ENCODE results near the gene PPP2R3A. TPM values are rescaled to one million over a fixed set of nuclear protein-coding genes. Genes with fewer than 3 reads are reported as not detected.

PPP2R3A gene
- total RNA-seq, 6 experiments from 2014 or later = 1.0 to 3.2 (median 1.7) TPM

GRCh38 chr3:136173939-136174490, 208.5 kb downstream of the PPP2R3A start:
- ATAC-seq = no peak
- H3K27me3 ChIP-seq = no peaks in the 10 kb centered on the region
- H3K36me3 ChIP-seq = no peaks in the 10 kb centered on the region
- intact Hi-C loops (cut with DNase I) = no loop called here
- H3K4me1 ChIP-seq = peaks cover 0 to 23% (median 2%) of the 10 kb centered on the region in 4 donors
- no peak for TF ChIP-seq POLR2A (IDR thresholded peaks at IDR 0.05)
- no peak overlapping the region for H3K27ac ChIP-seq
- H3K4me3 ChIP-seq = no peak overlapping the region
- no peaks in the 10 kb centered on the region for H3K9me3 ChIP-seq
- no peak for DNase-seq

- intact Hi-C loops (cut with DNase I) = no loop called here
- TF ChIP-seq POLR2A (IDR thresholded peaks at IDR 0.05) (no peak), CTCF (IDR thresholded peaks at IDR 0.05) (no peak)
- Histone ChIP-seq H3K36me3 (no peaks in the 10 kb centered on the region), H3K4me3 (no peak overlapping the region), H3K4me1 (peaks cover 0 to 32% (median 10%) of the 10 kb centered on the region in 4 donors), H3K27ac (no peak overlapping the region), H3K27me3 (no peaks in the 10 kb centered on the region), H3K9me3 (no peaks in the 10 kb centered on the region)
- ATAC-seq = no peak
- no peak for DNase-seq
- 62% methylated on average over 4 of the region's 4 CpGs for WGBS (ENCODE audit: insufficient coverage, low coverage, low lambda C conversion rate, missing lambda C conversion rate)
Observed at GRCh38 chr3:136177876-136178275, 212.3 kb downstream of the PPP2R3A start.

- intact Hi-C loops (cut with DNase I) = no loop called here
- H3K4me1 ChIP-seq = peaks cover 0 to 41% (median 14%) of the 10 kb centered on the region in 4 donors
Observed at GRCh38 chr3:136181741-136182140, 216.2 kb downstream of the PPP2R3A start.

DNA sequence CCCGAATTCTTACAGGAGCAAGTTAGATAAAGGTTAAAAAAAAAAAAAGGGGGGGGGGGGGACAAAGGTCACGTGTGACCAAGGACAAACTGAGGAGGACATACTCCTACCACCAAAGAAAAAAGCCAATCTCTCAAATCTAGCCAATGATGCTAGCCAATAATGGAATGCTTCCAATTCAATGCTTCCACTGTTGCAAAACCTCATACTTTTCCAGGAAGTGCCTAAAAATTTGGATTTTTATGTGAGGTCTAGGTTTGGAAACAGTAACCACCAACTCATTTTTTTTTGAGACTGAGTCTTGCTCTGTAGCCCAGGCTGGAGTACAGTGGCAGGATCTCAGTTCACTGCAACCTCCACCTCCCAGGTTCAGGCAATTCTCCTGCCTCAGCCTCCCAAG, 219.2 kb downstream of the PPP2R3A start:
- H3K9me3 ChIP-seq = no peaks in the 10 kb centered on the region
- H3K36me3 ChIP-seq = no peaks in the 10 kb centered on the region
- no peak overlapping the region for H3K4me3 ChIP-seq
- ATAC-seq (peak; percentile 69 to 83 (median 80)), DNase-seq (no peak)
- 30% methylated on average over 2 of the region's 2 CpGs for WGBS (ENCODE audit: insufficient coverage, low coverage, low lambda C conversion rate, missing lambda C conversion rate)
- peaks cover 0 to 44% (median 14%) of the 10 kb centered on the region in 4 donors for H3K4me1 ChIP-seq
- intact Hi-C loops (cut with DNase I) = no loop called here
- TF ChIP-seq POLR2A (IDR thresholded peaks at IDR 0.05) (no peak), CTCF (IDR thresholded peaks at IDR 0.05) (no peak)
- no peaks in the 10 kb centered on the region for H3K27me3 ChIP-seq
- peak overlapping the region in 2 of 3 donors; percentile 10 to 29 for H3K27ac ChIP-seq

More at GRCh38 chr3:136181741-136182140, 216.2 kb downstream of the PPP2R3A start:
- DNase-seq = no peak
- WGBS (ENCODE audit: insufficient coverage, low coverage, low lambda C conversion rate, missing lambda C conversion rate) = 74% methylated on average over 7 of the region's 8 CpGs
- no peak for TF ChIP-seq CTCF (IDR thresholded peaks at IDR 0.05)
- TF ChIP-seq POLR2A (IDR thresholded peaks at IDR 0.05) = no peak
- H3K36me3 ChIP-seq = no peaks in the 10 kb centered on the region
- H3K9me3 ChIP-seq = no peaks in the 10 kb centered on the region
- H3K27ac ChIP-seq = no peak overlapping the region
- no peak for ATAC-seq
- no peaks in the 10 kb centered on the region for H3K27me3 ChIP-seq
- H3K4me3 ChIP-seq = no peak overlapping the region

- H3K9me3 ChIP-seq = no peaks in the 10 kb centered on the region
- ATAC-seq (peak; percentile 42 to 69 (median 50)), DNase-seq (no peak)
- H3K36me3 ChIP-seq = no peaks in the 10 kb centered on the region
- intact Hi-C loops (cut with DNase I) = no loop called here
- WGBS (ENCODE audit: insufficient coverage, low coverage, low lambda C conversion rate, missing lambda C conversion rate) = 66% methylated on average over 2 of the region's 3 CpGs
- H3K4me1 ChIP-seq = peaks cover 0 to 48% (median 16%) of the 10 kb centered on the region in 4 donors
- H3K27me3 ChIP-seq = no peaks in the 10 kb centered on the region
- no peak overlapping the region for H3K4me3 ChIP-seq
- no peak for TF ChIP-seq CTCF (IDR thresholded peaks at IDR 0.05)
- H3K27ac ChIP-seq = no peak overlapping the region
Observed at GRCh38 chr3:136186344-136186743, 220.8 kb downstream of the PPP2R3A start.

Measured in right lobe of liver (tissue), 6 donors.